ENCODE data around the gene SPNS2.
A peak's percentile ranks its signal among the peaks of the same experiment; 100 is the strongest.

Gene SPNS2

GRCh38 chr17:4480929-4481898, 17.5 kb upstream of the SPNS2 start:
- DNase-seq (ENCODE audit: low read depth): no peak

GRCh38 chr17:4482338-4483011, 16.2 kb upstream of the SPNS2 start:
- no peak for DNase-seq (ENCODE audit: low read depth)

GRCh38 chr17:4483012-4483840, 15.5 kb upstream of the SPNS2 start:
- DNase-seq (ENCODE audit: low read depth): no peak

GRCh38 chr17:4485676-4486646, 12.7 kb upstream of the SPNS2 start:
- DNase-seq (ENCODE audit: low read depth): no peak

GRCh38 chr17:4487296-4487695, 11.4 kb upstream of the SPNS2 start:
- no peak for DNase-seq (ENCODE audit: low read depth)

- no peak for DNase-seq (ENCODE audit: low read depth)
These were observed 10.6 kb upstream of the SPNS2 start for GRCh38 chr17:4487820-4488716.

GRCh38 chr17:4488989-4489595, 9.6 kb upstream of the SPNS2 start:
- DNase-seq (ENCODE audit: low read depth): peak; percentile 37

- no peak for DNase-seq (ENCODE audit: low read depth)
These were observed 8.5 kb upstream of the SPNS2 start for GRCh38 chr17:4490109-4490591.

- DNase-seq (ENCODE audit: low read depth): no peak
These were observed 8.0 kb upstream of the SPNS2 start for GRCh38 chr17:4490637-4491061.

GRCh38 chr17:4492721-4493561, 5.7 kb upstream of the SPNS2 start:
- DNase-seq (ENCODE audit: low read depth): peak; percentile 10

GRCh38 chr17:4497101-4497824, 1.4 kb upstream of the SPNS2 start:
- DNase-seq (ENCODE audit: low read depth): peak; percentile 12

- peak; percentile 12 for DNase-seq (ENCODE audit: low read depth)
These were observed 930 bp downstream of the SPNS2 start for GRCh38 chr17:4499431-4500190.

GRCh38 chr17:4500191-4500571, 1.5 kb downstream of the SPNS2 start:
- DNase-seq (ENCODE audit: low read depth): no peak

GRCh38 chr17:4501295-4501949, 2.7 kb downstream of the SPNS2 start:
- DNase-seq (ENCODE audit: low read depth): no peak

GRCh38 chr17:4502466-4503154, 3.9 kb downstream of the SPNS2 start:
- no peak for DNase-seq (ENCODE audit: low read depth)
